Epithelial cell of esophagus (primary cell): ENCODE measurements around the gene NXPH4.

Experiments used
- DNase-seq: peaks from one replicate; pipeline ENCODE4 v3.0.0; 2010; ENCODE audit warnings: low read depth
- H3K4me3 ChIP-seq: 2 replicates; pipeline ENCODE4 v1.5.1; 2011; ENCODE audit warnings: mild to moderate bottlenecking, low read length, control low read depth
- TF ChIP-seq, protein P1 (sequence below): IDR thresholded peaks from 2 replicates; pipeline ENCODE4 v1.5.1; 2011; ENCODE audit warnings: low read depth, mild to moderate bottlenecking, low read length, control low read depth, inconsistent platforms; ENCODE audit not compliant: insufficient read depth; ENCODE audit errors: missing control alignments

The NXPH4 gene

GRCh38 chr12:57232156-57232756 is 15.7 kb downstream of the NXPH4 start:
- no peak overlapping the region for H3K4me3 ChIP-seq
- TF ChIP-seq, protein P1, sequence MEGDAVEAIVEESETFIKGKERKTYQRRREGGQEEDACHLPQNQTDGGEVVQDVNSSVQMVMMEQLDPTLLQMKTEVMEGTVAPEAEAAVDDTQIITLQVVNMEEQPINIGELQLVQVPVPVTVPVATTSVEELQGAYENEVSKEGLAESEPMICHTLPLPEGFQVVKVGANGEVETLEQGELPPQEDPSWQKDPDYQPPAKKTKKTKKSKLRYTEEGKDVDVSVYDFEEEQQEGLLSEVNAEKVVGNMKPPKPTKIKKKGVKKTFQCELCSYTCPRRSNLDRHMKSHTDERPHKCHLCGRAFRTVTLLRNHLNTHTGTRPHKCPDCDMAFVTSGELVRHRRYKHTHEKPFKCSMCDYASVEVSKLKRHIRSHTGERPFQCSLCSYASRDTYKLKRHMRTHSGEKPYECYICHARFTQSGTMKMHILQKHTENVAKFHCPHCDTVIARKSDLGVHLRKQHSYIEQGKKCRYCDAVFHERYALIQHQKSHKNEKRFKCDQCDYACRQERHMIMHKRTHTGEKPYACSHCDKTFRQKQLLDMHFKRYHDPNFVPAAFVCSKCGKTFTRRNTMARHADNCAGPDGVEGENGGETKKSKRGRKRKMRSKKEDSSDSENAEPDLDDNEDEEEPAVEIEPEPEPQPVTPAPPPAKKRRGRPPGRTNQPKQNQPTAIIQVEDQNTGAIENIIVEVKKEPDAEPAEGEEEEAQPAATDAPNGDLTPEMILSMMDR = no peak
- no peak for DNase-seq

GRCh38 chr12:57233357-57234232 is 17.0 kb downstream of the NXPH4 start:
- H3K4me3 ChIP-seq = no peak overlapping the region
- DNase-seq = peak; percentile 48

DNA sequence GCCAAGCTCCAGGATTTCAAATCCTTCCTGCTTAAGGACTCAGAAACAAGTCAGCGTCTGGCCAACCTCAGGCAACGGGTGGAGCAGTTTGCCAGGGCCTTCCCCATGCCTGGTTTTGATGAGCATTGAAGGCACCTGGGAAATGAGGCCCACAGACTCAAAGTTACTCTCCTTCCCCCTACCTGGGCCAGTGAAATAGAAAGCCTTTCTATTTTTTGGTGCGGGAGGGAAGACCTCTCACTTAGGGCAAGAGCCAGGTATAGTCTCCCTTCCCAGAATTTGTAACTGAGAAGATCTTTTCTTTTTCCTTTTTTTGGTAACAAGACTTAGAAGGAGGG is 17.6 kb downstream of the NXPH4 start:
- no peak for DNase-seq
- H3K4me3 ChIP-seq = no peak overlapping the region
- TF ChIP-seq, protein P1 = no peak

More at GRCh38 chr12:57233357-57234232, 17.0 kb downstream of the NXPH4 start:
- TF ChIP-seq, protein P1 = no peak

GRCh38 chr12:57234571-57235016 is 18.0 kb downstream of the NXPH4 start:
- TF ChIP-seq, protein P1 = no peak
- DNase-seq = no peak
- H3K4me3 ChIP-seq = no peak overlapping the region

DNA sequence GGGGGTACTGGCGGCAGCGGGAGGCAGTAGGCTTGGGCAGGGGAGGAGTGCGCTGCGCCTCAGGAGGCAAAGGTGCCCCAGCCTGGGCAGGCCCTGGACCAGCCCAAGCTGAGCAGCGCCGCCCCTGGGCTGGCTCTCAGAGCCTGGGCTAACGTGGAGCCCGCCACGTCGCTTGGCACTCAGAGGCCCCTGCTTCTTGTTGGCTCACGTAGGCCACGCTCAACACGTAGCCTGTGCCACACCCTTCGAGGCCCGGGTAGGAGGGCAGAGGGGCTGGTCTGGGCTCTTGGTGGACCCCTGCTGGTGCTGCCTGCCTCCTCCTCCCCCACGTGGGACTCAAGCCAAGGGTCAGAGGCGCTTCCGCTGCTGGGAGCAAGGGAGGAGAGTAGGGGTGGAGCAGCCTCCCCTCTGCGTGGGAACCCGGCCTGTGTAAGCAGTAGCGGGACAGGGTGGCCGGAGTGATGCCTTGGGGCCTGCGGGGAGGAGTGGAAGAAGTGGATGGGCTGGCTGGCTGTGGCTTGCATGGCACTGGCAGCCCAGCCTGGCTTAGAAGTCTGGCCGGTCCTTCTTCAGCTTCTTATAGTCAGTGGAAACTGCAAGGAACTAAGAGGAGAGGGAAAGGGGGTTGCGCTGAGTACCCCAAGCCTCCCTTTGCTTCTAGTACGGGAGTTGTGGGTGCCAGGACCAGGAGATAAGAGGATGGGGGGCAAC is 18.6 kb downstream of the NXPH4 start:
- H3K4me3 ChIP-seq = peak overlapping the region; percentile 10
- peak; percentile 71 for DNase-seq
- TF ChIP-seq, protein P1 = no peak

- TF ChIP-seq, protein P1 = no peak
- DNase-seq = no peak
- H3K4me3 ChIP-seq = peak overlapping the region; percentile 44
These were observed 19.1 kb downstream of the NXPH4 start for GRCh38 chr12:57235728-57236131.
